Neural cell (in vitro differentiated cells): ENCODE measurements around the gene GPAT3. TPM values are rescaled to one million over a fixed set of nuclear protein-coding genes. Genes with fewer than 3 reads are reported as not detected.

Source experiments
- H2AFZ ChIP-seq: fragments of 200-600, 300-800 bp; sonication (generic), shearing (Covaris generic); 2 replicates; pipeline ENCODE4 v1.6.0; 2014; ENCODE audit warnings: low read depth, mild to moderate bottlenecking, antibody characterized with exemption, low read length, moderate library complexity
- H3F3A ChIP-seq: fragments of 200-600 bp; shearing (Covaris generic); 2 replicates; pipeline ENCODE4 v1.6.1; 2016; ENCODE audit warnings: mild to moderate bottlenecking, moderate library complexity, mixed read lengths, antibody characterized with exemption, low read length; ENCODE audit not compliant: insufficient read depth, poor library complexity, severe bottlenecking
- H3K27ac ChIP-seq: fragments of 200-600, 300-800 bp; sonication (generic), shearing (Covaris generic); 2 replicates; pipeline ENCODE4 v1.5.1; 2014; ENCODE audit warnings: mild to moderate bottlenecking, low read length, moderate library complexity
- H3K27me3 ChIP-seq: fragments of 300-800, 200-600 bp; sonication (generic), shearing (Covaris generic); 2 replicates; pipeline ENCODE4 v1.6.0; 2014; ENCODE audit warnings: mild to moderate bottlenecking, low read depth, low read length, moderate library complexity; ENCODE audit not compliant: insufficient read depth
- H3K36me3 ChIP-seq: fragments of 300-800, 200-600 bp; sonication (generic), shearing (Covaris generic); 2 replicates; pipeline ENCODE4 v1.5.1; 2014; ENCODE audit warnings: mild to moderate bottlenecking, antibody characterized with exemption, low read length, moderate library complexity; ENCODE audit not compliant: insufficient read depth
- H3K4me2 ChIP-seq: fragments of 300-800, 200-600 bp; sonication (generic), shearing (Covaris generic); 2 replicates; pipeline ENCODE4 v1.6.0; 2014; ENCODE audit warnings: mild to moderate bottlenecking, low read length
- H3K4me3 ChIP-seq: fragments of 300-800, 200-600 bp; sonication (generic), shearing (Covaris generic); 2 replicates; pipeline ENCODE4 v1.5.1; 2014; ENCODE audit warnings: mild to moderate bottlenecking, low read length, moderate library complexity
- H3K79me2 ChIP-seq: fragments of 200-600 bp; shearing (Covaris generic); replicated peaks from 2 replicates; pipeline ENCODE4 v1.6.0; 2014; ENCODE audit warnings: mild to moderate bottlenecking, low read length, moderate library complexity; ENCODE audit not compliant: insufficient read depth
- H3K9ac ChIP-seq: fragments of 300-800, 200-600 bp; sonication (generic), shearing (Covaris generic); 2 replicates; pipeline ENCODE4 v1.6.1; 2016; ENCODE audit warnings: mild to moderate bottlenecking, low read length, mixed read lengths
- H3K9me2 ChIP-seq: fragments of 200-600 bp; shearing (Covaris generic); 2 replicates; pipeline ENCODE4 v1.6.1; 2016; ENCODE audit warnings: mild to moderate bottlenecking, low read length, mixed read lengths; ENCODE audit not compliant: insufficient read depth
- H3K9me3 ChIP-seq: fragments of 200-600, 300-800 bp; sonication (generic), shearing (Covaris generic); 2 replicates; pipeline ENCODE4 v1.6.1; 2016; ENCODE audit warnings: mild to moderate bottlenecking, mixed run types, low read length, moderate library complexity, mixed read lengths
- H4K20me1 ChIP-seq: fragments of 200-600 bp; shearing (Covaris generic); 2 replicates; pipeline ENCODE4 v1.6.1; 2016; ENCODE audit warnings: mild to moderate bottlenecking, mixed run types; ENCODE audit not compliant: insufficient read depth
- EP300 ChIP-seq: fragments of 450-650 bp; conservative IDR thresholded peaks from 2 replicates; pipeline ENCODE4 v1.6.1; 2014; ENCODE audit warnings: antibody characterized with exemption, mild to moderate bottlenecking, moderate library complexity; ENCODE audit not compliant: poor library complexity, severe bottlenecking
- EZH2 ChIP-seq: fragments of 200-600, 300-800 bp; shearing (Covaris generic), sonication (generic); IDR thresholded peaks from 2 replicates; pipeline ENCODE4 v1.6.1; 2014; ENCODE audit warnings: antibody characterized with exemption, low read length, borderline replicate concordance, mild to moderate bottlenecking; ENCODE audit not compliant: insufficient read depth, poor library complexity, severe bottlenecking
- MXI1 ChIP-seq: fragments of 450-650 bp; conservative IDR thresholded peaks from 2 replicates; pipeline ENCODE4 v1.6.1; 2014; ENCODE audit warnings: antibody characterized with exemption, mild to moderate bottlenecking; ENCODE audit not compliant: poor library complexity, severe bottlenecking
- POLR2AphosphoS5 ChIP-seq: IDR thresholded peaks from 2 replicates; pipeline ENCODE4 v1.6.1; 2012
- RAD21 ChIP-seq: fragments of 450-650 bp; conservative IDR thresholded peaks from 2 replicates; pipeline ENCODE4 v1.6.1; 2014; ENCODE audit warnings: antibody characterized with exemption, mild to moderate bottlenecking, moderate library complexity
- REST ChIP-seq: IDR thresholded peaks from 2 replicates; pipeline ENCODE4 v1.6.1; 2012; ENCODE audit warnings: borderline replicate concordance
- SMC3 ChIP-seq: fragments of 450-650 bp; conservative IDR thresholded peaks from 2 replicates; pipeline ENCODE4 v1.6.1; 2014; ENCODE audit warnings: antibody characterized with exemption, mild to moderate bottlenecking, moderate library complexity; ENCODE audit not compliant: poor library complexity
- TAF1 ChIP-seq: IDR thresholded peaks from 2 replicates; pipeline ENCODE4 v1.6.1; 2012; ENCODE audit warnings: low read depth
- polyA plus RNA-seq: library from polyadenylated mRNA; depleted of rRNA; stranded (reverse); fragments of >200 nt; gene quantifications from 2 replicates; pipeline ENCODE4 v1.2.3, GENCODE V29; 2014
- TF ChIP-seq, protein P1 (sequence below): fragments of 450-650 bp; IDR thresholded peaks from 2 replicates; pipeline ENCODE4 v1.5.1; 2014; ENCODE audit warnings: antibody characterized with exemption, mild to moderate bottlenecking, moderate library complexity; ENCODE audit not compliant: poor library complexity, severe bottlenecking

GPAT3 gene
- polyA plus RNA-seq, 1 donor from 2014 or later: not detected

GRCh38 chr4:83606460-83606859 is 70.6 kb downstream of the GPAT3 start:
- H3K27ac ChIP-seq: no peak overlapping the region
- no peaks in the 10 kb centered on the region for H3K27me3 ChIP-seq
- H3K9me3 ChIP-seq: no peaks in the 10 kb centered on the region
- no peaks in the 10 kb centered on the region for H3K36me3 ChIP-seq
- no peak overlapping the region for H2AFZ ChIP-seq
- no peak overlapping the region for H3K4me2 ChIP-seq
- no peak overlapping the region for H3K9ac ChIP-seq
- H3K4me3 ChIP-seq: no peak overlapping the region
- H3K9me2 ChIP-seq: no peaks in the 10 kb centered on the region
- H3F3A ChIP-seq: no peaks in the 10 kb centered on the region
- H3K79me2 ChIP-seq: no peaks in the 10 kb centered on the region
- TF ChIP-seq MXI1 (no peak), TAF1 (no peak), EZH2 (no peak), POLR2AphosphoS5 (no peak), REST (no peak), RAD21 (no peak), SMC3 (no peak), EP300 (no peak)
- TF ChIP-seq, protein P1, sequence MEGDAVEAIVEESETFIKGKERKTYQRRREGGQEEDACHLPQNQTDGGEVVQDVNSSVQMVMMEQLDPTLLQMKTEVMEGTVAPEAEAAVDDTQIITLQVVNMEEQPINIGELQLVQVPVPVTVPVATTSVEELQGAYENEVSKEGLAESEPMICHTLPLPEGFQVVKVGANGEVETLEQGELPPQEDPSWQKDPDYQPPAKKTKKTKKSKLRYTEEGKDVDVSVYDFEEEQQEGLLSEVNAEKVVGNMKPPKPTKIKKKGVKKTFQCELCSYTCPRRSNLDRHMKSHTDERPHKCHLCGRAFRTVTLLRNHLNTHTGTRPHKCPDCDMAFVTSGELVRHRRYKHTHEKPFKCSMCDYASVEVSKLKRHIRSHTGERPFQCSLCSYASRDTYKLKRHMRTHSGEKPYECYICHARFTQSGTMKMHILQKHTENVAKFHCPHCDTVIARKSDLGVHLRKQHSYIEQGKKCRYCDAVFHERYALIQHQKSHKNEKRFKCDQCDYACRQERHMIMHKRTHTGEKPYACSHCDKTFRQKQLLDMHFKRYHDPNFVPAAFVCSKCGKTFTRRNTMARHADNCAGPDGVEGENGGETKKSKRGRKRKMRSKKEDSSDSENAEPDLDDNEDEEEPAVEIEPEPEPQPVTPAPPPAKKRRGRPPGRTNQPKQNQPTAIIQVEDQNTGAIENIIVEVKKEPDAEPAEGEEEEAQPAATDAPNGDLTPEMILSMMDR: no peak
- no peaks in the 10 kb centered on the region for H4K20me1 ChIP-seq

- Histone ChIP-seq H2AFZ (no peak overlapping the region), H3K27ac (no peak overlapping the region), H3K9me2 (no peaks in the 10 kb centered on the region), H3K27me3 (no peaks in the 10 kb centered on the region), H3K36me3 (no peaks in the 10 kb centered on the region), H3K79me2 (no peaks in the 10 kb centered on the region), H3K9ac (no peak overlapping the region), H4K20me1 (no peaks in the 10 kb centered on the region), H3K9me3 (no peaks in the 10 kb centered on the region), H3K4me3 (no peak overlapping the region), H3F3A (no peaks in the 10 kb centered on the region), H3K4me2 (no peak overlapping the region)
- TF ChIP-seq TAF1 (no peak), MXI1 (no peak), REST (no peak), POLR2AphosphoS5 (no peak), EZH2 (no peak), RAD21 (no peak), SMC3 (no peak), EP300 (no peak)
- TF ChIP-seq, protein P1: no peak
Measured at GRCh38 chr4:83606898-83607297, 71.0 kb downstream of the GPAT3 start.
